Dermis blood vessel endothelial cell (primary cell): Measurements from ENCODE around the gene SIGLEC6. TPM values are rescaled to one million over a fixed set of nuclear protein-coding genes. Genes with fewer than 3 reads are reported as not detected.
"Not testable (repeated sequence)": the region's sequence is repeated elsewhere in the genome, so short reads cannot be mapped to it uniquely, and the experiment has no call there.

Source experiments
- DNase-seq: peaks from one replicate; pipeline ENCODE4 v3.0.0; 2010
- total RNA-seq: library from RNA; depleted of rRNA; stranded (reverse); fragments of >200 nt; gene quantifications from 2 replicates; pipeline ENCODE4 v1.2.3, GENCODE V29; 2014

SIGLEC6 gene
- total RNA-seq, 1 donor from 2014 or later: not detected

GRCh38 chr19:51508059-51508733, 23.3 kb downstream of the SIGLEC6 start:
- no peak for DNase-seq

DNA sequence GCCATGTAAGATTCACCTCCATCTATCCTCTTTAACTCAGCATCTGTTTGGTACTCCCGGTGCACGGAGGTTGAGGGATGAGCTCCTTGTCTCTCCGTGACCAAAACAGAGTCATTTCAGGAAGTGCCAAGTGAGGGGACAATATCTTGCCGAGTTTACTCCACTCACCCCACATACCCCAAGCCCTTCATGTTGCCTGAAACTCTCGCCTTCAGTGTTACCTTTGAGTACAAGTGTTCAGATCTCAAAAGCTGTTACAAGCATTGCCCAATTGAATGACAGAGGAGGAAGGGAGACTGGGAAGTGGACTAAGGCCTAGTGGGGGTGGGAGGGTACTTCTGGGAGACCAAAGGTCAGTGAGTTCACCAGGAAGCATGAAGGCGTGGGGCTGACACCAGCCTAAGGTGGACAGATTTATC, 23.8 kb downstream of the SIGLEC6 start:
- no peak for DNase-seq

DNA sequence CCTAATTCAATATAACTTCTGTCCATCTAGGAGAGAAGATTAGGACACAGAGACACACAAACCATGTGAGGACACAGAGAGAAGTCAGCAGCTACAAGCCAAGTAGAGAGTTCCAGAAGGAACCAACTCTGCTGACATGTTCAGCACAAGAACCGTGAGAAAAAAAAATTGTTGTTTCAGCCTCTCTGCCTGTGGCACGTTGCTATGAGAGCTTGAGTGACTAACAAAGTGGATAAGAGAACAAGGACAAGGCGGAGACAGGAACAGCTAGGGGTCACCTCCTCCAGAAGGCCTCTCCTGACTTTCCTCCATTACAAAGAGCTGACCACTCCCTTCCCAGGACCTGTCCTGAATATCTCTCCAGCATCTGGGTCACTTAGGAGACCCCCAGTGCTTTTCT, 24.3 kb downstream of the SIGLEC6 start:
- DNase-seq: no peak

DNA sequence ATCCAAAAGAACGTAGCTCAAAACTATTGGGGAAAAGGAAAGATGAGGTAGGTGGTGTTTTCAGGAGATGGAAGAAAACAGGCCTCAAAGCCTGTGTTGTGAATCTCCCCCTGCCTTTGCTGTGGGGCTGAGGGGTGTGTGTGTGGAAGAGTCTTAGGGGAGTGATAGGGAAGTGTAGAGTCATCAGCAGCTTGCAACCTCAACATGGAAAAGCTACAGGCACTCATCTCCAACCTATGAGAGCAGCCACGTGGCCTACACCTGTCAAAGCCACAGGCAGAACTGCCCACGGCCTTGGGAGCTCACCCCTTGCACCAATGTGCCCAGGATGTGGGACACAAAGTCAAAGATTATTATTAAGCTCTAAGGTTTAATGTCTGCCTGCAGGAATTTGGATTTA, 25.6 kb downstream of the SIGLEC6 start:
- DNase-seq: no peak

DNA sequence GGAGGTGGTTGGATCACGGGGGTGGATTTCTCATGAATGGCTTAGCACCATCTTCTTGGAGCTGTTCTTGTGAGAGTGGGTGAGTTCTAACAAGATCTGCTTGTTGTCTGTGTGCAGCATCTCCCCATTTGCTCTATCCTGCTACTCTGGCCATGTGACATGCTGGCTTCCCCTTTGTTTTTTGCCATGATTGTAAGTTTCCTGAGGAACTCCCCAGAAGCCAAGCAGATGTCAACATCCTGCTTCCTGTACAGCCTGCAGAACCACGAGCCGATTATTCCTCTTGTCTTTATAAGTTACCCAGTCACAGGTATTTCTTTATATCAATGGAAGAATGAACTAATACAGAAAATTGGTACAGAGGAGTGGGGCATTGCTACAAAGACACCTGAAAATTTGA, 27.6 kb downstream of the SIGLEC6 start:
- no peak for DNase-seq

- no peak for DNase-seq
Measured at GRCh38 chr19:51503286-51503817, 28.1 kb downstream of the SIGLEC6 start.

DNA sequence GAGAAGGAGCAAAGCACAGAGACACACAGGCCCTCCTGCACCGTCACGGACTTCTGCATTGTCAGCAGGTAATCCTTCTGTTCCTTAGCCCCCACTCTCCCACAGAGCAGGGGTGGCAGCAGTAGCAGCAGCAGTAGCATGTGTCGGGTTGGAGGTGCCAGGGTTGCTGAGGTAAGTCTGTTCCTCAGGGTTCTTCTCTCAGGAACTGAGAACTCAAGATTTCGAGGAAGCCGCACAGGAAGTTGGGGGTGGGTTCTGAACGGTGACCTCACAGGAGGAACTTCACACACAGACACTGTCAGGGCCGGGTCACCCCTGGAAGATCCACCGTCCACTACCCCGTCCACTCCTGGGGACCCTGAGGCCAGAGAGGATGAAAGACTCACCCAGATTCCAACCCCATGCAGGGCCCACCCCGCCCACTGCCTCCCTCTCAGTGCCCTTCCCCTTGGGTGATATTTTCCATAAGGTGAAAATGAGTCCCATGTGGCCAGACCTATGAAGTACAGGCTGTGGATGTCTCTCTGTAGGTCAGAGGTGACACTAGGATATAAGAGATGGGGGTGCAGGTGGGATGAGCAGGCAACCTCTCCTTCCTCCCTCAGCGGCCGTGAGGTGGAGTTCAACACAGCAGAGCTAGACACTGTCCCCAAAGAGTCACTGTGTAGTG, 29.7 kb downstream of the SIGLEC6 start, which contains the start of gene SIGLEC12:
Gene SIGLEC12 (minus strand): TSS at position 207 of the 670 bp plus-strand sequence. CDS start 67 bp downstream, at position 140.
- no peak for DNase-seq

DNA sequence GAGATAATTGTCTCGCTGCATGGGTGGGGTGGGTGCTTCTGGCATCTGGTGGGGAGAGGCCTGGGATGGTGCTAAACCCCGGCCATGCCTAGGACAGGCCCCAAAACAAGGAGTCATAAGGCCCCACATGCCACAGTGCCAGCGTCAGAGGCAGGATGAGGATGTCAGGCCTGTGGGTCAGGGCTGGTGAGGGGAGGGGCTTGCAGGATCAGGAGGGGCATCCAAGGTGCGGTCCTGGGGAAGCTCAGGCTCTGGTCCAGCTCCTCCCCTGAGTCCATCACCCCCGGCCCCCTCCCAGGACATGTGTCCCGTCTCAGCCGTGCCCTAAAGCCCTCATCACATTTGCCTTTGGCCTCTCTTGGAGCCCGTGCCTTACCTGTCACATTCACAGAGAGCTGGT, 30.5 kb downstream of the SIGLEC6 start:
- DNase-seq: not testable (repeated sequence)

DNA sequence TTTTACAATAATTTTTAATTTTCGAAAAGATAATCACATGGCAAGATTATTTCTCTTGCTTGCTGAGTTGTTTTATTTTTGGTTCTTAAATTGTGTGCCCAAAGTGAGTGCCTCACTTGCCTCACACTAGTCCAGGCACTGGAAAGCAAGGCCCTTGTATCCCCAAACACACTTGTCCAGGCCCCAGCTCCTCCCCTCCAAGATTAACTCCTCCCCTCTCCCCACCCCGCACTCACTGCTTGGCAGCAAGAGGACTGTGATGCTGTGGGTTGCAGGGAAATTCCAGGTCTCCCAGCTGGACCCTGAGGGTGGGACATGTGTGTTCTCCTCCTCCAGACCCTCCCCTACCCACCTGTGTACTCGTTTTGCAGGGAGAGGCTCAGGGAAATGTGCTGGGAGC, 33.8 kb downstream of the SIGLEC6 start:
- no peak for DNase-seq

DNA sequence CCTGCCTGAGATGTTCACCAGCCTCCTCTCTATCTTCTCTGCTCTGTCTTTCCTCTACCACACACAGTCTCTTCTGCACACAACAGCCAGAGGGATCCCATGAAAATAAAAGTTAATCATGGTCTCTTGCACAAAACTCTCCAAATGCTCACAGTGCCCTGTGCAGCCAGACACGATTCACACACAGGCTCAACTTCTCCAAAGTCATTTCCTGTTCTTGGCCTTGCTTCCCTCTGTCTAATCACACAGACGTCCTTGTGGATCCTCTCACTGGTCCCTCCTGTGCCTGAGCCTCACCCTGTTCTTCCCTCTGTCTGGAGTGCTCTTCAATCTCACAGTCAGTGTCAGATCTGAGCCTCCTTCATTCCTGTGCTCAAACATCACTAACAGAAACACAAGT, 37.7 kb downstream of the SIGLEC6 start:
- DNase-seq: no peak

DNA sequence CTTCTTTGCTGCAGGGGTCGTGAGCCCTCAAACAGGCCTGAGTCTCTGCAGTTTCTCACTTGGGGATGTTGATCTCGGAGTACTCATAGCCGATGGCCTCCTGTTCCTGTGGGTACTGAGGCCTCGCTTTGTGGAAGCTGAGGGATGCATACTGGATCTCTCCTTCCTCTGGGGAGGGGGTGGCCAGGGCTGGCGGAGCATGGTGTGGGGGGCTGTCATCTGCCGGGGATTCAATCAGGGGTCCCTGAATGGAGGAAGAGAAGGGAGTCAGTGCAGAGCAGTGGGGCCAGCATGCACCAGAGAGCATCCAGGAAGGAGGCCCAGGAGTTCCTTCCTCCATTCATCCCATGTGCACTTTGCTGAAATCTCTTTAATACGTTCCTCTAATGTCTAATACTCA, 39.9 kb downstream of the SIGLEC6 start:
- no peak for DNase-seq

DNA sequence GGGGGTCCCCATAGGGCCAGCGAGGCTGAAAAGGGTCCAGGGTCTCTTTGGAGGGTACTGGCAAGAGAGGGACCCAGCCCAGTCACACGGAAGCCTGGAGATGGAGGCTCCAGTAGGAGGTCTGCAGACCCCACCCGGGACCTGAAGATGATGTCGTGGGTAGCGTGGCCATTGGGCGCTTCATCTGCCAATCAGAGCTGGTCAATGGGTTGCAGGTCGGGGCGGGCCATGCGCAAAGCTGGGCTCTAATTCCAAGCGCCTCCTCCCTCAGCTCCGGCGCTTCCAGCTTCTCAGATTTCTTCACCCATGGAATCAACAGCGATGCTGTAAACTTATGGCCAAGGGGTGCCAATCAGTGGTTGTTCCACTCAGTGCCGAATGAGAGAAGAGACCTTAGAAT, 40.8 kb downstream of the SIGLEC6 start:
- DNase-seq: no peak

GRCh38 chr19:51489113-51489512, 42.4 kb downstream of the SIGLEC6 start:
- DNase-seq: no peak

GRCh38 chr19:51488491-51488890, 43.0 kb downstream of the SIGLEC6 start:
- DNase-seq: no peak

- no peak for DNase-seq
Measured at GRCh38 chr19:51485960-51486660, 45.4 kb downstream of the SIGLEC6 start.

GRCh38 chr19:51480590-51480989, 50.9 kb downstream of the SIGLEC6 start:
- peak; percentile 50 for DNase-seq

DNA sequence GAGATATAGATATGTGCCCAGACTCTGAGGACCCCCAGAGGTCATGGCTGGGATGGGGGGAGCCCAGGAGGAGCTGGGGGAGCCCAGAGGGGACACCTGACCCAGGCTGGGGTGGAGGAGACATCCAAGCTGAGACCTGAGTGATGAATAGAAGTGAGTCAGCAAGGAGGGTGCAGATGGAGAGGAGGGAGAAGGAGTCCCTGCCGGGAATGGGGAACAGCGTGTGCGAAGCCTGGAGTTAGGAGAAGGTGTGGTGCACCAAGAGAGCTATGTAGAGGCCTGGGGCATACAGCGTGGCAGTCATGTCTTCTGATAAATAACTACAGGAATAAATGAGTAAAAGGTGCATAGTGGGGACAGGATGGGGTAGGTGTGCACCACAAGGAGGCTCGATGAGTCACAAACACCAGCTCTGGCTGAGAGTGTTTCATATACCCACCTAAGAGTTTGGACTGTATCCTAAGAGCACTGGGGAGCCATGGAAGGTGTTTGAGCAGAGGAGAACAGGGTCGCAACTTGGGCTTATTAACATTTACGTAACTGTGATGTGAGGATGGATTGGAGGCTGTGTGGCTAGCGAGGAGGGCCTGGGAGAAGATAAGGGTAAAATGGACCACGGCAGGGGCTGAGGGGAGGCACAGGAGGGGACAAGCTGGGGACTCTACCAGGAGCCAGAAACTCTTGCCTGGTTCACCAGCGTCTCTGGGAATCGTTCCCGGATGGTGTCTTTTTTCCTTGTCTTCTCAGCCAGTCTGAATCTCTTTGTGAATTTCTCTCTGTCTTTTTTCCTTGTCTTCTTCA, 51.7 kb downstream of the SIGLEC6 start:
- DNase-seq: no peak

- no peak for DNase-seq
Measured at GRCh38 chr19:51478381-51479234, 52.9 kb downstream of the SIGLEC6 start, which contains the start of gene CEACAM18. Gene CEACAM18 (plus strand): TSS chr19:51478539.

DNA sequence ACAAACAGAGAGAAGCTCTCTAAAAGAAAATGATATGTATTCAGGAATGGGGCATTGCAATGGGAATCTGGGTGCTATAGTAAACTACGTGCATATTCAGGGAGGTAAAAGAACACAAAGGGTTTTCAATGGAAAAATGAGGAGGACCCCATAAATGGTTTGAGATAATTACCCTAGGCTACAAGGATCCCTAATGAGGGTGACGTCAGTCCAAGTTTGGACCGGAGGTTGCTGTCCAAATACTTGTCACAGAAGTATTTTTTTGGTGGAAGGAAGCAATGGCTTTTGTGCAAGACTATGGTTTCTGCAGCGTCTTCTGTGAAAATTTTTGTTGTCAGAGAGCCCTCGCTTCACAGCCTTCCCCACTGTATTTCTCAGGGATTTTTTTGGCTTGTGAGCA, 54.1 kb downstream of the SIGLEC6 start:
- no peak for DNase-seq

DNA sequence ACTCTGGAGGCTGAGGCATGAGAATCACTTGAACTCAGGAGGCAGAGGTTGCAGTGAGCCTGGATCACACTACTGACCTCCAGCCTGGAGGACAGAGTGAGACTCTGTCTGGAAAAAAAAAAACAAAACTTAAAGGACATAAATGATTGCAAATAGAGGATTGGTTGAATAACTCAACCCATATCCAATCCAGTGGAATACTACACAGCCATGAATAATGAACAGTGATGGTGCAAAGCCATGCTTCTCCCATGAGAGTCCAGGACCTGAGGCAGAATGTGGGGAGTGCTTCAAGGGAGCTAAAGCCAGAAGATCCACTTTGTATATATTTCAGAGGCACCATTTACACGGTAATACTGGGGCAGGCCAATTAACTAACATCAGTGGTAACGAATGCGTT, 55.3 kb downstream of the SIGLEC6 start:
- DNase-seq: no peak

- peak; percentile 86 for DNase-seq
Measured at GRCh38 chr19:51473009-51473707, 58.3 kb downstream of the SIGLEC6 start.
